Measurements from ENCODE around the gene PRXL2A.

GRCh38 chr10:80429521-80429973, 21.2 kb downstream of the PRXL2A start:
- TF ChIP-seq CTCF (conservative IDR thresholded peaks at IDR 0.05; ENCODE audit: low read length) (no peak), EZH2phosphoT487 (IDR thresholded peaks at IDR 0.05; ENCODE audit: borderline replicate concordance, low read depth, low read length) (no peak)
